ENCODE measurements around the gene AK3. TPM values are rescaled to one million over a fixed set of nuclear protein-coding genes. Genes with fewer than 3 reads are reported as not detected.

The AK3 gene
- total and polyA plus RNA-seq, 9 of the 15 experiments (the other 6 are each of a cell fraction or from before 2014, with no cell fraction given), result 12.2 to 78.6 (median 41.8) TPM

DNA sequence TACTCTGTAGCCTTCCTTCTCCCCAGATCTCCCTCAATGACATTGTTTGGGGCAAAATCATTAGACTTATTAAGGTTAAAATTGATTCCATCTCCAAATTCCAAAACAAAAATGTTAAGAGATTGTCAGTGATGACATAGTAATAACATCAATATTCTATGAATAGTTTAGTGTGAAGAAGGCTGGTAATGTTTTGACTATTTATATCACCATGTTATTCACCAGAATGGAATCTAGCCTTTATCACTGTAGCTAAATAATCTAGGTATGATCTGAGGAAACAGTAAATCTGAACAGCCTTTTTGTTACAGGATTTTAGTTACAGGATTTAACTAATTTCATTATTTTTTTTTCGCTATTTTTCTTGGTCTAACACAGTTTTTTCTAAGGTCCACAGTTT, 79.8 kb downstream of the AK3 start:
- ChIA-PET CTCF (ENCODE audit: low intra/inter-chr PET ratio) (no interaction called here), POLR2A (no interaction called here)
- TF ChIP-seq KLF16 (IDR thresholded peaks at IDR 0.05), result no peak
- TF ChIP-seq ZNF133 (CRISPR knock-in tag; IDR thresholded peaks at IDR 0.05), result no peak
- no peak for TF ChIP-seq PHB2 (IDR thresholded peaks at IDR 0.05; ENCODE audit: low read depth)
- TF ChIP-seq PURB (CRISPR knock-in tag; IDR thresholded peaks at IDR 0.05; ENCODE audit: low read depth), result no peak
- TF ChIP-seq, protein P1, sequence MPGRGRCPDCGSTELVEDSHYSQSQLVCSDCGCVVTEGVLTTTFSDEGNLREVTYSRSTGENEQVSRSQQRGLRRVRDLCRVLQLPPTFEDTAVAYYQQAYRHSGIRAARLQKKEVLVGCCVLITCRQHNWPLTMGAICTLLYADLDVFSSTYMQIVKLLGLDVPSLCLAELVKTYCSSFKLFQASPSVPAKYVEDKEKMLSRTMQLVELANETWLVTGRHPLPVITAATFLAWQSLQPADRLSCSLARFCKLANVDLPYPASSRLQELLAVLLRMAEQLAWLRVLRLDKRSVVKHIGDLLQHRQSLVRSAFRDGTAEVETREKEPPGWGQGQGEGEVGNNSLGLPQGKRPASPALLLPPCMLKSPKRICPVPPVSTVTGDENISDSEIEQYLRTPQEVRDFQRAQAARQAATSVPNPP (IDR thresholded peaks at IDR 0.05; ENCODE audit: borderline replicate concordance, insufficient read depth, insufficient read length), result no peak
- TF ChIP-seq, protein P2, sequence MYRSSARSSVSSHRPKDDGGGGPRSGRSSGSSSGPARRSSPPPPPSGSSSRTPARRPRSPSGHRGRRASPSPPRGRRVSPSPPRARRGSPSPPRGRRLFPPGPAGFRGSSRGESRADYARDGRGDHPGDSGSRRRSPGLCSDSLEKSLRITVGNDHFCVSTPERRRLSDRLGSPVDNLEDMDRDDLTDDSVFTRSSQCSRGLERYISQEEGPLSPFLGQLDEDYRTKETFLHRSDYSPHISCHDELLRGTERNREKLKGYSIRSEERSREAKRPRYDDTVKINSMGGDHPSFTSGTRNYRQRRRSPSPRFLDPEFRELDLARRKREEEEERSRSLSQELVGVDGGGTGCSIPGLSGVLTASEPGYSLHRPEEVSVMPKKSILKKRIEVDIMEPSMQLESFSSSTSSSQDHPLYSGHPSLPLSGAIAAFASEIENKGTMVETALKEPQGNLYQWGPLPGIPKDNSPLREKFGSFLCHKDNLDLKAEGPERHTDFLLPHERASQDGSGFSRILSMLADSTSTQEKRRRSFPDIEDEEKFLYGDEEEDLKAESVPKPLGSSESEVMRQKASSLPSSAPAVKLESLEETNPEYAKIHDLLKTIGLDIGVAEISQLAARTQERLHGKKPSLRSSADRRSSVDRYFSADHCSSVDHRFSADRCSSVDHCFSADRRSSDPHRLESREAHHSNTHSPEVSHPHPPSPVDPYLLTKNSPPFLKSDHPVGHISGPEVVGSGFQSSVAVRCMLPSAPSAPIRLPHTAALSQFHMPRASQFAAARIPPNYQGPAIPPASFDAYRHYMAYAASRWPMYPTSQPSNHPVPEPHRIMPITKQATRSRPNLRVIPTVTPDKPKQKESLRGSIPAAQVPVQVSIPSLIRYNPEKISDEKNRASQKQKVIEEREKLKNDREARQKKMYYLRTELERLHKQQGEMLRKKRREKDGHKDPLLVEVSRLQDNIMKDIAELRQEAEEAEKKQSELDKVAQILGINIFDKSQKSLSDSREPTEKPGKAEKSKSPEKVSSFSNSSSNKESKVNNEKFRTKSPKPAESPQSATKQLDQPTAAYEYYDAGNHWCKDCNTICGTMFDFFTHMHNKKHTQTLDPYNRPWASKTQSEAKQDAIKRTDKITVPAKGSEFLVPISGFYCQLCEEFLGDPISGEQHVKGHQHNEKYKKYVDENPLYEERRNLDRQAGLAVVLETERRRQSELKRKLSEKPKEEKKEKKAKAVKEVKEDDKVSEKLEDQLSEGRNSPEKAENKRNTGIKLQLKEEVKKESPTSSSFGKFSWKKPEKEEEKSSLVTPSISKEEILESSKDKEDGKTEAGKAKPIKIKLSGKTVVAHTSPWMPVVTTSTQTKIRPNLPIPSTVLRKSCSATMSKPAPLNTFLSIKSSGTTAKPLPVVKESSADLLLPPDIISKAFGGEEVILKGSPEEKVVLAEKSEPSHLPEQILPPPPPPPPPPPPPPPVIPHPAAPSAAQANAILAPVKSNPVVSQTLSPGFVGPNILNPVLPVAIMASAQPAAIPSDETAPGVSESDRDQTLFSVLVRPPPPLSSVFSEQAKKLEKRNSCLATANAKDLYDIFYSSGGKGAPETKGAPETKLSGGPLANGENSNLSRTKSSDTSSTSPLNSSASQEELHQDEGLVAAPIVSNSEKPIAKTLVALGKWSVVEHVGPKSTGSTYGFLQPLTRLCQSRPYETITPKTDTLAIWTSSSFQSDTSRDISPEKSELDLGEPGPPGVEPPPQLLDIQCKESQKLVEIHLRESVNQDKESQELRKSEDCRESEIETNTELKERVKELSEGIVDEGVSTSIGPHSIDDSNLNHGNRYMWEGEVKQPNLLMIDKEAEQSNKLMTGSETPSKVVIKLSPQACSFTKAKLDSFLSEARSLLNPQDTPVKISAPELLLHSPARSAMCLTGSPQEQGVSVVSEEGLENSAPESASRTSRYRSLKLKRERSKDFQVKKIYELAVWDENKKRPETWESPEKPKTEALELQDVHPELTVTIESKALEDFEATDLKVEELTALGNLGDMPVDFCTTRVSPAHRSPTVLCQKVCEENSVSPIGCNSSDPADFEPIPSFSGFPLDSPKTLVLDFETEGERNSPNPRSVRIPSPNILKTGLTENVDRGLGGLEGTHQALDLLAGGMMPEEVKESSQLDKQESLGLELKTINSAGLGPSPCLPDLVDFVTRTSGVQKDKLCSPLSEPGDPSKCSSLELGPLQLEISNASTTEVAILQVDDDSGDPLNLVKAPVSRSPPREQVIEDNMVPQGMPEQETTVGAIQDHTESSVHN (IDR thresholded peaks at IDR 0.05; ENCODE audit: borderline replicate concordance in 1 of 2, low read depth in 1 of 2), result no peak
- no peak for TF ChIP-seq EHMT2 (IDR thresholded peaks at IDR 0.05)
- no peak for TF ChIP-seq XRCC3 (IDR thresholded peaks at IDR 0.05)
- TF ChIP-seq, protein P3, sequence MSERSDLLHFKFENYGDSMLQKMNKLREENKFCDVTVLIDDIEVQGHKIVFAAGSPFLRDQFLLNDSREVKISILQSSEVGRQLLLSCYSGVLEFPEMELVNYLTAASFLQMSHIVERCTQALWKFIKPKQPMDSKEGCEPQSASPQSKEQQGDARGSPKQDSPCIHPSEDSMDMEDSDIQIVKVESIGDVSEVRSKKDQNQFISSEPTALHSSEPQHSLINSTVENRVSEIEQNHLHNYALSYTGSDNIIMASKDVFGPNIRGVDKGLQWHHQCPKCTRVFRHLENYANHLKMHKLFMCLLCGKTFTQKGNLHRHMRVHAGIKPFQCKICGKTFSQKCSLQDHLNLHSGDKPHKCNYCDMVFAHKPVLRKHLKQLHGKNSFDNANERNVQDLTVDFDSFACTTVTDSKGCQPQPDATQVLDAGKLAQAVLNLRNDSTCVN (CRISPR knock-in tag; IDR thresholded peaks at IDR 0.05), result no peak
- no peak for TF ChIP-seq MCM7 (IDR thresholded peaks at IDR 0.05)
- Histone ChIP-seq H3K4me1 (replicated peaks in 1 of 2; ENCODE audit: control insufficient read depth in 2 of 2, insufficient read depth in 2 of 2, low read length in 2 of 2) (peaks cover 10 to 16% of the 10 kb centered on the region in 2 experiments; a peak in 4 of 5 replicates), H3K9ac (ENCODE audit: insufficient read depth in 1 of 2, low read depth in 2 of 2, low read length in 2 of 2) (no peak overlapping the region), H3K27ac (ENCODE audit: extremely low read depth, low read depth, low read length) (no peak overlapping the region), H3K36me3 (ENCODE audit: control insufficient read depth, insufficient read depth, low read length) (no peaks in the 10 kb centered on the region), H3K4me2 (ENCODE audit: insufficient read depth, low read length) (no peak overlapping the region), H3K9me3 (replicated peaks; ENCODE audit: control insufficient read depth, insufficient read depth, low read depth, low read length) (no peaks in the 10 kb centered on the region), H3K27me3 (ENCODE audit: control insufficient read depth in 2 of 2, insufficient read depth in 2 of 2, low read length in 2 of 2) (no peaks in the 10 kb centered on the region), H3K9me1 (ENCODE audit: control insufficient read depth, insufficient read depth, low read length) (no peaks in the 10 kb centered on the region), H4K20me1 (replicated peaks; ENCODE audit: control insufficient read depth, insufficient read depth, low read length) (no peaks in the 10 kb centered on the region), H3K79me2 (ENCODE audit: control insufficient read depth, insufficient read depth, low read length) (peaks cover 14% of the 10 kb centered on the region), H2AFZ (ENCODE audit: low read depth, low read length) (no peak overlapping the region), H3K4me3 (no peak overlapping the region)
- DNase-seq (ENCODE audit: extremely low read depth in 1 of 4, low spot score in 3 of 4) (no peak), FAIRE-seq (no peak), ATAC-seq (no peak)
- in situ Hi-C loops (cut with MboI) (no loop called here), intact Hi-C loops (cut with micrococcal nuclease) (loop anchor here (5.0 kb wide), 1 partner anchor 326 kb away; the partner anchor contains the start of gene JAK2)
- BruUV-seq (replicated peaks), result no TSS peak
- WGBS (ENCODE audit: insufficient coverage, low coverage, missing lambda C conversion rate), result 11% methylated on average over 1 of the region's 1 CpG

All from K562 (cell line).